Omental fat pad (tissue), 4 donors: ENCODE measurements around the gene BTBD2. TPM values are rescaled to one million over a fixed set of nuclear protein-coding genes. Genes with fewer than 3 reads are reported as not detected.

Experiments used
- ATAC-seq: fragments of 150-250 bp; one replicate; pipeline ENCODE4 v1.9.1; 2016; ENCODE audit warnings: mild to moderate bottlenecking, moderate library complexity; ENCODE audit not compliant: low FRiP score
- DNase-seq: peaks from one replicate; pipeline ENCODE4 v3.0.0-alpha.2; 2019; ENCODE audit warnings: low spot score
- CTCF ChIP-seq, 3 donors: fragments of 450-650 bp; IDR thresholded peaks; one replicate each; pipeline ENCODE4 v1.5.1; 2016 to 2017; ENCODE audit warnings: antibody characterized with exemption in 3 of 3, mild to moderate bottlenecking in 3 of 3, moderate library complexity in 2 of 3
- total RNA-seq, 4 donors: library from RNA; depleted of rRNA; stranded (reverse); fragments of >200 nt; gene quantifications; one replicate each; pipeline ENCODE4 v1.1.0, GENCODE V29; 2016

The BTBD2 gene
- total RNA-seq, 4 donors from 2014 or later = 37.1 to 58.3 (median 52.8) TPM

GRCh38 chr19:1961000-1961883 lies 54.3 kb downstream of the BTBD2 start:
- DNase-seq (no peak), ATAC-seq (no peak)
- TF ChIP-seq CTCF (IDR thresholded peaks at IDR 0.05) = no peak

- DNase-seq (no peak), ATAC-seq (no peak)
- TF ChIP-seq CTCF (IDR thresholded peaks at IDR 0.05) = no peak
Measured at GRCh38 chr19:1959928-1960589, 55.5 kb downstream of the BTBD2 start.

GRCh38 chr19:1957562-1958248 lies 57.8 kb downstream of the BTBD2 start:
- DNase-seq (no peak), ATAC-seq (no peak)
- TF ChIP-seq CTCF (IDR thresholded peaks at IDR 0.05) = no peak

- DNase-seq (no peak), ATAC-seq (no peak)
- TF ChIP-seq CTCF (IDR thresholded peaks at IDR 0.05) = no peak
Measured at GRCh38 chr19:1956868-1957492, 58.5 kb downstream of the BTBD2 start.

GRCh38 chr19:1956122-1956494 lies 59.4 kb downstream of the BTBD2 start:
- TF ChIP-seq CTCF (IDR thresholded peaks at IDR 0.05) = no peak
- DNase-seq = no peak
- ATAC-seq = no peak

- no peak for DNase-seq
- TF ChIP-seq CTCF (IDR thresholded peaks at IDR 0.05) = no peak
- ATAC-seq = peak; percentile 17
Measured at GRCh38 chr19:1955171-1956121, 60.1 kb downstream of the BTBD2 start.
